ENCODE measurements around the gene MGAT5B. TPM values are rescaled to one million over a fixed set of nuclear protein-coding genes. Genes with fewer than 3 reads are reported as not detected.

Gene MGAT5B
- total RNA-seq, 1 donor from 2014 or later = 1.8 TPM

- no peak for DNase-seq (ENCODE audit: low spot score)
- H3K27me3 Mint-ChIP-seq (ENCODE audit: insufficient read depth, low read depth) = no peaks in the 10 kb centered on the region
- no peaks in the 10 kb centered on the region for H3K79me2 ChIP-seq (ENCODE audit: low read depth)
- no peaks in the 10 kb centered on the region for H3K9me3 ChIP-seq (ENCODE audit: low read depth)
- TF ChIP-seq CTCF (IDR thresholded peaks at IDR 0.05) = no peak
- no peak for TF ChIP-seq EZH2 (IDR thresholded peaks at IDR 0.05)
- TF ChIP-seq EZH2phosphoT487 (IDR thresholded peaks at IDR 0.05) = no peak
- no peaks in the 10 kb centered on the region for H4K20me1 ChIP-seq (ENCODE audit: low read depth)
- H3K9ac ChIP-seq = no peak overlapping the region
- H3K27me3 ChIP-seq = no peaks in the 10 kb centered on the region
- no peaks in the 10 kb centered on the region for H3K36me3 ChIP-seq
- H3F3A ChIP-seq (ENCODE audit: low read depth) = peaks cover 6% of the 10 kb centered on the region
- peak overlapping the region; percentile 66 for H2AFZ ChIP-seq (replicated peaks)
- H3K4me1 ChIP-seq = peaks cover 5% of the 10 kb centered on the region
- peaks cover 27% of the 10 kb centered on the region for H3K4me1 Mint-ChIP-seq
- H3K27ac Mint-ChIP-seq = peak overlapping the region; percentile 81
- no peak overlapping the region for H3K4me3 Mint-ChIP-seq
- no peak overlapping the region for H3K4me2 ChIP-seq
- H3K36me3 Mint-ChIP-seq = no peaks in the 10 kb centered on the region
- H3K4me3 ChIP-seq = no peak overlapping the region
- H3K9me3 Mint-ChIP-seq = no peaks in the 10 kb centered on the region
- H3K27ac ChIP-seq = no peak overlapping the region
These were observed 17.0 kb downstream of the MGAT5B start for GRCh38 chr17:76884995-76885893.

GRCh38 chr17:76885894-76886290 lies 17.7 kb downstream of the MGAT5B start:
- H3K4me2 ChIP-seq = no peak overlapping the region
- Mint-ChIP-seq H3K4me1 (peaks cover 21% of the 10 kb centered on the region), H3K27ac (no peak overlapping the region), H3K9me3 (no peaks in the 10 kb centered on the region), H3K36me3 (no peaks in the 10 kb centered on the region), H3K4me3 (no peak overlapping the region), H3K27me3 (ENCODE audit: insufficient read depth, low read depth) (no peaks in the 10 kb centered on the region)
- no peak overlapping the region for H3K27ac ChIP-seq
- no peak overlapping the region for H3K4me3 ChIP-seq
- H3K9ac ChIP-seq = no peak overlapping the region
- H4K20me1 ChIP-seq (ENCODE audit: low read depth) = no peaks in the 10 kb centered on the region
- H2AFZ ChIP-seq (replicated peaks) = no peak overlapping the region
- TF ChIP-seq EZH2 (IDR thresholded peaks at IDR 0.05) = no peak
- no peak for TF ChIP-seq EZH2phosphoT487 (IDR thresholded peaks at IDR 0.05)
- no peak for TF ChIP-seq CTCF (IDR thresholded peaks at IDR 0.05)
- H3K36me3 ChIP-seq = no peaks in the 10 kb centered on the region
- peaks cover 5% of the 10 kb centered on the region for H3K4me1 ChIP-seq
- no peaks in the 10 kb centered on the region for H3K9me3 ChIP-seq (ENCODE audit: low read depth)
- H3K79me2 ChIP-seq (ENCODE audit: low read depth) = no peaks in the 10 kb centered on the region
- no peak for DNase-seq (ENCODE audit: low spot score)
- H3F3A ChIP-seq (ENCODE audit: low read depth) = peaks cover 6% of the 10 kb centered on the region
- H3K27me3 ChIP-seq = no peaks in the 10 kb centered on the region

- H4K20me1 ChIP-seq (ENCODE audit: low read depth) = no peaks in the 10 kb centered on the region
- no peaks in the 10 kb centered on the region for H3K36me3 ChIP-seq
- H3K4me3 Mint-ChIP-seq = no peak overlapping the region
- H3K27me3 Mint-ChIP-seq (ENCODE audit: insufficient read depth, low read depth) = no peaks in the 10 kb centered on the region
- no peak overlapping the region for H3K27ac Mint-ChIP-seq
- TF ChIP-seq EZH2 (IDR thresholded peaks at IDR 0.05) = no peak
- peaks cover 5% of the 10 kb centered on the region for H3K4me1 ChIP-seq
- H3F3A ChIP-seq (ENCODE audit: low read depth) = peaks cover 6% of the 10 kb centered on the region
- no peak for DNase-seq (ENCODE audit: low spot score)
- H3K4me2 ChIP-seq = no peak overlapping the region
- no peaks in the 10 kb centered on the region for H3K27me3 ChIP-seq
- no peaks in the 10 kb centered on the region for H3K36me3 Mint-ChIP-seq
- H3K9me3 ChIP-seq (ENCODE audit: low read depth) = no peaks in the 10 kb centered on the region
- H3K4me1 Mint-ChIP-seq = peaks cover 18% of the 10 kb centered on the region
- no peak overlapping the region for H3K4me3 ChIP-seq
- no peaks in the 10 kb centered on the region for H3K79me2 ChIP-seq (ENCODE audit: low read depth)
- no peak overlapping the region for H3K27ac ChIP-seq
- no peak overlapping the region for H2AFZ ChIP-seq (replicated peaks)
- no peaks in the 10 kb centered on the region for H3K9me3 Mint-ChIP-seq
- no peak overlapping the region for H3K9ac ChIP-seq
These were observed 18.2 kb downstream of the MGAT5B start for GRCh38 chr17:76886395-76886794.

GRCh38 chr17:76887802-76888201 lies 19.6 kb downstream of the MGAT5B start:
- H3K36me3 ChIP-seq = no peaks in the 10 kb centered on the region
- DNase-seq (ENCODE audit: low spot score) = no peak
- H3K4me1 Mint-ChIP-seq = peaks cover 18% of the 10 kb centered on the region
- H3K79me2 ChIP-seq (ENCODE audit: low read depth) = no peaks in the 10 kb centered on the region
- no peak overlapping the region for H3K4me3 Mint-ChIP-seq
- no peak overlapping the region for H3K4me2 ChIP-seq
- H3K36me3 Mint-ChIP-seq = no peaks in the 10 kb centered on the region
- H2AFZ ChIP-seq (replicated peaks) = no peak overlapping the region
- no peaks in the 10 kb centered on the region for H3K27me3 Mint-ChIP-seq (ENCODE audit: insufficient read depth, low read depth)
- peak overlapping the region; percentile 85 for H3K27ac Mint-ChIP-seq
- H3K4me1 ChIP-seq = peaks cover 5% of the 10 kb centered on the region
- no peaks in the 10 kb centered on the region for H3K9me3 Mint-ChIP-seq
- H4K20me1 ChIP-seq (ENCODE audit: low read depth) = no peaks in the 10 kb centered on the region
- no peak overlapping the region for H3K27ac ChIP-seq
- peaks cover 6% of the 10 kb centered on the region for H3F3A ChIP-seq (ENCODE audit: low read depth)
- TF ChIP-seq EZH2 (IDR thresholded peaks at IDR 0.05) = no peak
- TF ChIP-seq CTCF (IDR thresholded peaks at IDR 0.05) = peak; percentile 20
- TF ChIP-seq EZH2phosphoT487 (IDR thresholded peaks at IDR 0.05) = no peak
- H3K9ac ChIP-seq = no peak overlapping the region
- H3K4me3 ChIP-seq = no peak overlapping the region
- no peaks in the 10 kb centered on the region for H3K27me3 ChIP-seq
- H3K9me3 ChIP-seq (ENCODE audit: low read depth) = no peaks in the 10 kb centered on the region
